Keratinocyte (primary cell): ENCODE measurements around the gene TTYH2. TPM values are rescaled to one million over a fixed set of nuclear protein-coding genes. Genes with fewer than 3 reads are reported as not detected.
A peak's percentile ranks its signal among the peaks of the same experiment; 100 is the strongest.

Experiments used
- DNase-seq: peaks from one replicate; pipeline ENCODE4 v3.0.0-alpha.2; 2011; ENCODE audit warnings: low read depth, missing footprints, low spot score
- FAIRE-seq: peaks from 2 replicates; lab custom pipeline; 2011; peaks lifted over from hg19 to GRCh38; lab: Jason Lieb, UNC
- H2AFZ ChIP-seq: 2 replicates; pipeline ENCODE4 v1.6.0; 2012; ENCODE audit warnings: low read length, control low read depth, inconsistent platforms; ENCODE audit not compliant: control insufficient read depth
- H3K27ac ChIP-seq: 2 replicates; pipeline ENCODE4 v1.5.1; 2011; ENCODE audit warnings: low read length; ENCODE audit not compliant: control insufficient read depth, insufficient read depth
- H3K27me3 ChIP-seq: 3 replicates; pipeline ENCODE4 v1.6.0; 2011; ENCODE audit warnings: low read length; ENCODE audit not compliant: control insufficient read depth, insufficient read depth; ENCODE audit errors: extremely low read depth
- H3K36me3 ChIP-seq, 2 experiments: 2 replicates in 1 of 2; 3 replicates in 1 of 2; pipeline ENCODE4 v1.5.1; 2011; ENCODE audit warnings: low read length in 2 of 2, mild to moderate bottlenecking in 1 of 2; ENCODE audit not compliant: control insufficient read depth in 2 of 2, insufficient read depth in 2 of 2; ENCODE audit errors: extremely low read depth in 1 of 2
- H3K4me1 ChIP-seq: 3 replicates; pipeline ENCODE4 v1.5.1; 2011; ENCODE audit warnings: low read length; ENCODE audit not compliant: control insufficient read depth, insufficient read depth; ENCODE audit errors: extremely low read depth
- H3K4me2 ChIP-seq: 3 replicates; pipeline ENCODE4 v1.6.0; 2011; ENCODE audit warnings: low read depth, low read length; ENCODE audit not compliant: control insufficient read depth, insufficient read depth; ENCODE audit errors: extremely low read depth
- H3K4me3 ChIP-seq, 3 experiments: fragments of 200-600 bp in 1 of 3; sonication (generic) in 1 of 3; 2 replicates in 2 of 3; 3 replicates in 1 of 3; pipeline ENCODE4 v1.5.1; 2011 to 2016; ENCODE audit warnings: low read length in 3 of 3, mild to moderate bottlenecking in 3 of 3, control low read depth in 2 of 3, inconsistent platforms in 1 of 3, low read depth in 1 of 3, mixed read lengths in 1 of 3, mixed run types in 1 of 3, moderate library complexity in 1 of 3; ENCODE audit not compliant: control insufficient read depth in 2 of 3, insufficient read depth in 2 of 3; ENCODE audit errors: extremely low read depth in 1 of 3
- H3K79me2 ChIP-seq: 2 replicates; pipeline ENCODE4 v1.6.0; 2012; ENCODE audit warnings: low read length; ENCODE audit not compliant: control insufficient read depth, insufficient read depth
- H3K9ac ChIP-seq: 3 replicates; pipeline ENCODE4 v1.6.0; 2011; ENCODE audit warnings: low read length; ENCODE audit not compliant: control insufficient read depth, insufficient read depth; ENCODE audit errors: extremely low read depth
- H3K9me1 ChIP-seq: 3 replicates; pipeline ENCODE4 v1.6.0; 2011; ENCODE audit warnings: low read length; ENCODE audit not compliant: control insufficient read depth, insufficient read depth; ENCODE audit errors: extremely low read depth
- H3K9me3 ChIP-seq: 2 replicates; pipeline ENCODE4 v1.5.1; 2012; ENCODE audit warnings: low read depth, low read length; ENCODE audit not compliant: control insufficient read depth
- H4K20me1 ChIP-seq: 3 replicates; pipeline ENCODE4 v1.6.0; 2011; ENCODE audit warnings: low read length; ENCODE audit not compliant: control insufficient read depth, insufficient read depth; ENCODE audit errors: extremely low read depth
- CTCF ChIP-seq, 3 experiments: IDR thresholded peaks in 1 of 3; conservative IDR thresholded peaks in 1 of 3; optimal IDR thresholded peaks in 1 of 3; 2 replicates in 2 of 3; 3 replicates in 1 of 3; pipeline versions ENCODE3 to v1.5.1; 2011; ENCODE audit warnings: low read length in 3 of 3, mild to moderate bottlenecking in 3 of 3, moderate library complexity in 2 of 3, control low read depth in 1 of 3, inconsistent platforms in 1 of 3; ENCODE audit not compliant: insufficient read depth in 2 of 3; ENCODE audit errors: extremely low read depth in 1 of 3
- EZH2 ChIP-seq: IDR thresholded peaks from one replicate; pipeline ENCODE4 v1.6.1; 2012; ENCODE audit warnings: inconsistent platforms, mild to moderate bottlenecking, low read length, moderate library complexity
- dilution Hi-C: fragments of 300-500 bp; cut with MboI; formaldehyde crosslinking; loops from one replicate; pipeline ENCODE4 v1.7.0; 2020; ENCODE audit warnings: low sequenced_read_pairs; ENCODE audit not compliant: extremely low pct_ligation_motif_present
- polyA plus RNA-seq, 5 experiments: library from polyadenylated mRNA; depleted of rRNA in 3 of 5; stranded (reverse) in 3 of 5; stranded (forward) in 1 of 5; unstranded in 1 of 5; fragments of >200 nt; gene quantifications; 1 replicate in 1 of 5; 2 replicates in 3 of 5; 3 replicates in 1 of 5; pipeline versions ENCODE4 v1.2.1 to v1.2.3, GENCODE V29; 2011 to 2012; ENCODE audit warnings: missing spikeins in 2 of 5, low read depth in 1 of 5, low replicate concordance in 1 of 5

Gene TTYH2
- polyA plus RNA-seq, 1 donor (not counting 4 experiments of a cell fraction or from before 2014, with no cell fraction given) = 3.7 TPM

GRCh38 chr17:74282587-74283370, 69.4 kb downstream of the TTYH2 start:
- H3K9ac ChIP-seq = no peak overlapping the region
- H3K4me3 ChIP-seq = no peak overlapping the region
- H3K27ac ChIP-seq = peak overlapping the region; percentile 22
- TF ChIP-seq CTCF (optimal IDR thresholded peaks at IDR 0.05 in 1 of 3, IDR thresholded peaks at IDR 0.05 in 1 of 3, conservative IDR thresholded peaks at IDR 0.05 in 1 of 3; ENCODE audit: extremely low read depth in 1 of 3, insufficient read depth in 2 of 3, low read length in 3 of 3) (no peak), EZH2 (no peak)
- no peak overlapping the region for H2AFZ ChIP-seq
- H3K9me1 ChIP-seq = no peaks in the 10 kb centered on the region
- no peaks in the 10 kb centered on the region for H3K27me3 ChIP-seq
- peaks cover 6% of the 10 kb centered on the region for H3K4me1 ChIP-seq
- no peaks in the 10 kb centered on the region for H4K20me1 ChIP-seq
- H3K4me2 ChIP-seq = peak overlapping the region; percentile 14
- DNase-seq (no peak), FAIRE-seq (no peak)
- H3K36me3 ChIP-seq = no peaks in the 10 kb centered on the region
- dilution Hi-C loops = no loop called here
- H3K79me2 ChIP-seq = no peaks in the 10 kb centered on the region
- H3K9me3 ChIP-seq = no peaks in the 10 kb centered on the region

GRCh38 chr17:74283371-74283673, 70.0 kb downstream of the TTYH2 start:
- Histone ChIP-seq H3K79me2 (no peaks in the 10 kb centered on the region), H3K9ac (no peak overlapping the region), H3K4me3 (no peak overlapping the region), H3K27me3 (no peaks in the 10 kb centered on the region), H3K9me3 (no peaks in the 10 kb centered on the region), H3K36me3 (no peaks in the 10 kb centered on the region), H3K27ac (peak overlapping the region; percentile 19), H4K20me1 (no peaks in the 10 kb centered on the region), H3K4me1 (peaks cover 6% of the 10 kb centered on the region), H2AFZ (no peak overlapping the region), H3K4me2 (peak overlapping the region; percentile 14), H3K9me1 (no peaks in the 10 kb centered on the region)
- dilution Hi-C loops = no loop called here
- no peak for DNase-seq
- no peak for FAIRE-seq
- TF ChIP-seq CTCF (optimal IDR thresholded peaks at IDR 0.05 in 1 of 3, IDR thresholded peaks at IDR 0.05 in 1 of 3, conservative IDR thresholded peaks at IDR 0.05 in 1 of 3; ENCODE audit: extremely low read depth in 1 of 3, insufficient read depth in 2 of 3, low read length in 3 of 3) (no peak), EZH2 (no peak)
